ENCODE data around the gene HUNK. TPM values are rescaled to one million over a fixed set of nuclear protein-coding genes. Genes with fewer than 3 reads are reported as not detected.

The HUNK gene
- total RNA-seq, 1 experiment from 2014 or later, result 7.0 TPM

GRCh38 chr21:31957631-31958030 is 84.8 kb downstream of the HUNK start:
- no peak for DNase-seq (ENCODE audit: low spot score)
- peaks cover 2% of the 10 kb centered on the region; the same call in 1 of the 2 replicates for H3K4me1 Mint-ChIP-seq
- ChIA-PET POLR2A (no interaction called here), CTCF (no interaction called here)
- H3K27me3 Mint-ChIP-seq (ENCODE audit: low read depth), result no peaks in the 10 kb centered on the region
- H3K4me3 Mint-ChIP-seq, result no peak overlapping the region
- H3K36me3 Mint-ChIP-seq, result peaks cover 12% of the 10 kb centered on the region
- ATAC-seq, result no peak
- H3K27ac Mint-ChIP-seq, result no peak overlapping the region
- TF ChIP-seq RORB (CRISPR knock-in tag; IDR thresholded peaks at IDR 0.05) (no peak), GTF2I (CRISPR knock-in tag; conservative IDR thresholded peaks at IDR 0.05) (no peak), ZSCAN18 (CRISPR knock-in tag; IDR thresholded peaks at IDR 0.05) (no peak), PREB (CRISPR knock-in tag; IDR thresholded peaks at IDR 0.05; ENCODE audit: borderline replicate concordance) (no peak), CTCF (IDR thresholded peaks at IDR 0.05) (no peak), ARID4B (CRISPR knock-in tag; IDR thresholded peaks at IDR 0.05; ENCODE audit: borderline replicate concordance) (no peak), ZNF138 (CRISPR knock-in tag; conservative IDR thresholded peaks at IDR 0.05) (no peak), SMAD3 (CRISPR knock-in tag; IDR thresholded peaks at IDR 0.05; ENCODE audit: borderline replicate concordance) (no peak), USF2 (CRISPR knock-in tag; IDR thresholded peaks at IDR 0.05) (no peak), ATF6 (CRISPR knock-in tag; IDR thresholded peaks at IDR 0.05) (no peak), AR (CRISPR knock-in tag; IDR thresholded peaks at IDR 0.05) (no peak), STAT6 (CRISPR knock-in tag; conservative IDR thresholded peaks at IDR 0.05; ENCODE audit: low read depth) (no peak)
- peaks cover 14% of the 10 kb centered on the region for H3K9me3 Mint-ChIP-seq
